Measurements from ENCODE around the gene SNX33. TPM values are rescaled to one million over a fixed set of nuclear protein-coding genes. Genes with fewer than 3 reads are reported as not detected.
A peak's percentile ranks its signal among the peaks of the same experiment; 100 is the strongest.

SNX33 gene, protein sequence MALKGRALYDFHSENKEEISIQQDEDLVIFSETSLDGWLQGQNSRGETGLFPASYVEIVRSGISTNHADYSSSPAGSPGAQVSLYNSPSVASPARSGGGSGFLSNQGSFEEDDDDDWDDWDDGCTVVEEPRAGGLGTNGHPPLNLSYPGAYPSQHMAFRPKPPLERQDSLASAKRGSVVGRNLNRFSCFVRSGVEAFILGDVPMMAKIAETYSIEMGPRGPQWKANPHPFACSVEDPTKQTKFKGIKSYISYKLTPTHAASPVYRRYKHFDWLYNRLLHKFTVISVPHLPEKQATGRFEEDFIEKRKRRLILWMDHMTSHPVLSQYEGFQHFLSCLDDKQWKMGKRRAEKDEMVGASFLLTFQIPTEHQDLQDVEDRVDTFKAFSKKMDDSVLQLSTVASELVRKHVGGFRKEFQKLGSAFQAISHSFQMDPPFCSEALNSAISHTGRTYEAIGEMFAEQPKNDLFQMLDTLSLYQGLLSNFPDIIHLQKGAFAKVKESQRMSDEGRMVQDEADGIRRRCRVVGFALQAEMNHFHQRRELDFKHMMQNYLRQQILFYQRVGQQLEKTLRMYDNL
- 1 to 10 TPM; 1.1 TPM for total RNA-seq

DNA sequence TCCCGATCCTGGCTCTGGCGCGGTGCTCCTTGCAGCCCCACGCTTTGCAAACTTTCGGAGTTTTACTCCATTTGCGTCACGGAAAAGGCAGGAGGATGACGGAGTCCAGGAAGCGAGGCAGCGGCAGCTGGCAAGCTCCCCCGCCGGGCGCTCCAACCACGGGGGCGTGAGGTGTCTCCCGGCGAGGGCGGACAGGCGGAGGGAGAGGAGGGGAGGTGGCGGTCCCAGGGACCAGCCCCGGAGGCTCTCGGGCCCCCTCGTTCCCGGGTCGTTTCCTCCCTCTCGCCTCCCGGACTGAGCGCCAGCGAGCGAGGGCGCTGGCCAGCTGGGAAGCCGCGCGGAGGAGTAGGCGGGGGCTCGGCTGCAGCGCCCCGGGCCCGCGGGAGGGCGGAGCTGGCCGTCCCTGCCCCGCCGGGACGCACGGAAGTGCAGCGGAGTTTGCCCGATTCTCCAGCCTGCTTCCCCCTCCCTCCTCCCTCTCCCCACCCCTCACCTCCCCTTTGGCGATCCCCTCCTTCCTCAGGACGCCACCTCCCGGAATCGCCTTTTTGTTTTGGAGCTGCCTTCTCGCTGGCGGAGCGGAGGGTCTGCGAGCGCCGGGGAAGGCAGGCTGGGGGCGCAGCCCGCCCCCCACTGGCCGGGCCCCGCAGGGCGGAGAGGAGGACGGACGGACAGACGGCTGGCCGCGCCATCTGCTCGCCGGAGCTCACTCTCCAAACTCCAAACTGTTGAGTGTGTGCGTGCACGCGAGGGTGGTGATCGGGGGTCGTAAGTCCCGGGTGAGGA lies at the start of gene SNX33:
Gene SNX33, plus strand, starts transcription at position 543 of the 786 bp plus-strand sequence. CDS start 1,191 bp downstream, outside the sequence.
- CTCF ChIA-PET: interaction anchor here (0.6 to 2.1 kb wide), 7 partner anchors 9 to 279 kb away, joined by 3 to 10 read pairs (median 3); partner anchors contain the start of genes MAN2C1 and SNUPN
- Mint-ChIP-seq H3K36me3 (ENCODE audit: low read depth) (no peaks in the 10 kb centered on the region), H3K27ac (peak within 1 kb of the TSS; percentile 7), H3K4me3 (peak within 1 kb of the TSS; percentile 81), H3K4me1 (ENCODE audit: low read depth) (peaks cover 18% of the 10 kb centered on the region), H3K9me3 (no peaks in the 10 kb centered on the region), H3K27me3 (ENCODE audit: low read depth) (no peaks in the 10 kb centered on the region)
- intact Hi-C loops (cut with micrococcal nuclease): no loop called here
- peak; percentile 77 for DNase-seq

DNA sequence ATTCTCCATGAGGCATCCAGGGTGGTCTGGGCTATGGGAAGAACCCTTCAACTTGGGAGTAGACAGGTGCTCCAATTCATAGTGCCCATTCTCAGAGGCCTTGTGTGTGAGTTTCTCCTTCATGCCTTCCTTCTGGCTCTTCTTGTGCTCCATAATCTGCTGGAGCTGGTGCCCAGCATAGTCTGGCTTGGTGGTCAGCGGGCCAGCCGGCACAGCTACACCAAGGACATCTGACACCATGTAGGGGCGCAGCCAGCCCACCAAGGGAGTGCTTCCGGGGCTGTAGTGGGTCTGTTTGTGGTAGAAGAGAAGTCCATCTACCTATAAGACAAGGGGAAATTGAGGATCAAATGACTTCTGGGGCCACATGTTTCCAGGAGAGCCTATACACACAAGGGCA lies 49.4 kb upstream of the SNX33 start:
- CTCF ChIA-PET: interaction anchor here (0.6 to 2.8 kb wide), 5 partner anchors 9 to 84 kb away, joined by 3 to 10 read pairs (median 5); no protein-coding TSS in a partner anchor
- Mint-ChIP-seq H3K4me3 (no peak overlapping the region), H3K4me1 (ENCODE audit: low read depth) (peaks cover 16% of the 10 kb centered on the region), H3K36me3 (ENCODE audit: low read depth) (peaks cover 51% of the 10 kb centered on the region), H3K27ac (no peak overlapping the region), H3K9me3 (no peaks in the 10 kb centered on the region), H3K27me3 (ENCODE audit: low read depth) (no peaks in the 10 kb centered on the region)
- intact Hi-C loops (cut with micrococcal nuclease): no loop called here
- no peak for DNase-seq

DNA sequence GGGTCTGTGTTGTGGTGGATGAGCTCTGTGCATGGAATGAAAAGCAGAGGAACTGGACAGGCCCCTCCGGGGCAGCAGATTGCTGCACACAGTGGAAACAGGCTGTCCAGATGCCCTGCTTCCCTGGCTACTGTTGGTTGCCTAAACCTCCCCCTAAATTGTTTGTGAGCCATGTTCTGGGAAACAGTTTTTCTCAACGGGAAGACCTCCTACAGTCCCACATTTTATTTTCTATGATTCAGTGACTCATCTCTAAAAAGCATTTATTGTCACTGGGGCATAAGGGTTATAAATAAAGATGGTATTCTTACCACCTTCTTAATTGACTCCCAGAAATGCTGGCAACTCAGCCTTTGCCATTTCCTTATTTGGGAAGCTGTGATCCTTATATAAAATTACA lies 48.3 kb upstream of the SNX33 start:
- Mint-ChIP-seq H3K27ac (no peak overlapping the region), H3K36me3 (ENCODE audit: low read depth) (peaks cover 49% of the 10 kb centered on the region), H3K9me3 (no peaks in the 10 kb centered on the region), H3K4me1 (ENCODE audit: low read depth) (peaks cover 18% of the 10 kb centered on the region), H3K4me3 (no peak overlapping the region), H3K27me3 (ENCODE audit: low read depth) (no peaks in the 10 kb centered on the region)
- CTCF ChIA-PET: interaction anchor here (1.2 kb wide), 1 partner anchor 85 kb away, joined by 4 read pairs; no protein-coding TSS in a partner anchor
- intact Hi-C loops (cut with micrococcal nuclease): no loop called here
- DNase-seq: no peak

DNA sequence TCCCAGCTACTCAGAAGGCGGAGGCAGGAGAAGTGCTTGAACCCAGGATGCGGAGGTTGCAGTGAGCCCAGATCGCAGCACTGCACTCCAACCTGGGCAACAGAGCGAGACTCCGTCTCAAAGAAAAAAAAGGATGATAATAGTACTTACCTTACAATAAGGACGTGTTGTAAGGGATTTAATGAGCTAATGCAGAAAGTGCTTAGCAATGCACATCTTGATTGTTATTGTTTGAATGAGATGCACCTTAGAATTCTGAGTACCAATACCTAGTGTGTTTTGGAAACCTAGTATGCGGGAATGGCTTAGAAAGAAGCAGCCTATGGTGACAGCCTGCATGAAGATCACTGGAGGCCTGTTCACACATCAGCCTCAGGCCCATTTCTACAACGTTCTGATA lies 41.7 kb upstream of the SNX33 start:
- peak overlapping the region; percentile 79 for H3K27ac Mint-ChIP-seq
- CTCF ChIA-PET: interaction anchor here (2.1 kb wide), 1 partner anchor 8 kb away, joined by 10 read pairs; no protein-coding TSS in a partner anchor

DNA sequence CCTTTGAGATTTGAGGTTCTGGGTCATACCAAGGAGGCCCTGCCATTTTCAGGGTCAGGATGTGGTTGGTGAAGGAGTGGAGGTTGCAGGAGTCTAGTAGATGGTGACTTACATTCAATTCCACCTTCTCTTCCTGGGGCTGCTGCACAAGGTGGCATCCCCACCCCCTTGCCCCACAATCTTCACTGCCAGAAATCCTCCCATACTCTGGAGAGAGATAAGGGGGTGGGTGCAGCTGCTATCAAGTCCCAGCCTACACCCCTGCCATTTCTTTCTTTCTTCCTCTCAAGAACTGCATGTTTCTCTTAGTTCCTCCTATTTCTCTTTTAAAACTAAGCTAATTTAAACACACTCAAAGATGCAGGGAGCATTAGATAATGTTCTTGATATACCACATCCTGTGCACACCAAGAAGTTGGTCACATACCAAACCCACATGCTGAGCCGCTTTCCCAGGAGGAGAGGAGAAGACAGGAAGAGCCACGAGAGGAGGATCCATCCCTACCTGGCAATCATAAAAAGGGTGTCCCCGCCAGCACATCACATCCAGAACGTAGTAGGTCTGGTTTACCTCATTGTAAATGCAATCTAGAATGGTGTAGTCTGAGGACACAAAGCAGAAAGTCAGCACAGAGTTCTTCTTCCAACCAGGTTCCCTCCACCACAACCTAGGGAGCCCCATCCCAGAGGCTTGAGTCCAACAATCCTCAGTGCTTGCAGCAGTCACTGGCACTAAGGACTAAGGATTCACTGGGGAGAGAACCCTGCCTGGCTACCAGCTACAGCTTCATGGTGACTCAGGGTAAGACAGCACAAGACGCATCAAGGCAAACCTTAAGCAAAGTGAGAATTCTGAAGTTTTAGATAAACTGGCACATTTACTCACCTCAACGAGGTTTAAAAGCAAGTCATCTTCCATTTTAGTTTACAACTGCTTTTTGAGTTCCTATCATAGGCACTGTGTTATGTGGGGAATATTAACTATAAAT lies 40.7 kb upstream of the SNX33 start:
- Mint-ChIP-seq H3K27me3 (ENCODE audit: low read depth) (no peaks in the 10 kb centered on the region), H3K27ac (peak overlapping the region; percentile 79), H3K4me3 (no peak overlapping the region), H3K4me1 (ENCODE audit: low read depth) (peaks cover 43% of the 10 kb centered on the region), H3K9me3 (no peaks in the 10 kb centered on the region), H3K36me3 (ENCODE audit: low read depth) (peaks cover 53% of the 10 kb centered on the region)
- DNase-seq: peak; percentile 40
- CTCF ChIA-PET: interaction anchor here (1.6 to 2.1 kb wide), 2 partner anchors 9 to 64 kb away, joined by 3 to 10 read pairs; no protein-coding TSS in a partner anchor
- intact Hi-C loops (cut with micrococcal nuclease): loop anchor here (1.0 kb wide), 1 partner anchor 18 kb away; the partner anchor contains the start of gene SNUPN

More for the DNA sequence above, 41.7 kb upstream of the SNX33 start:
- peaks cover 58% of the 10 kb centered on the region for H3K36me3 Mint-ChIP-seq (ENCODE audit: low read depth)
- intact Hi-C loops (cut with micrococcal nuclease): no loop called here
- no peaks in the 10 kb centered on the region for H3K9me3 Mint-ChIP-seq
- H3K4me3 Mint-ChIP-seq: no peak overlapping the region
- DNase-seq: no peak
- H3K27me3 Mint-ChIP-seq (ENCODE audit: low read depth): no peaks in the 10 kb centered on the region
- H3K4me1 Mint-ChIP-seq (ENCODE audit: low read depth): peaks cover 43% of the 10 kb centered on the region

DNA sequence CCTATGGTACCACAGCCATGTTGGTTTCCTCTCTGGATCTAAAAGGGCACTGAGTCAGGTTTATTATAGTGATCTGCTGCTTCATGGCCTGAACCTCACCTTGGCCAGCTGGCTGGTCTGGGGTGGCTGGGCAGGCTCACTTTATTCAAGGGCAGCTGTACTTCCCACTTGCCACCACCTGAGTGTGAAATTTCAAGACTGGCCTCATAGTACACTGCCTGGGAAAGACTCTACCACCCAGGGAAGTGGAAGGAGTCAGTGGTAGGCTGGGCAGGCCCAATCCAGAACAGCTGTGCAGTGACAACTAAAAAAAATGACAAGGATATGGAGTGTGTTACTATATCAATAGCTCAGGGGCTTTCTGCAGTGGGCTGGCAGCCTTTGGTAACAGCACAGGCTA lies 30.9 kb upstream of the SNX33 start:
- CTCF ChIA-PET: interaction anchor here (1.6 kb wide), 1 partner anchor 24 kb away, joined by 11 read pairs; the partner anchor contains the start of gene IMP3
- Mint-ChIP-seq H3K9me3 (no peaks in the 10 kb centered on the region), H3K27me3 (ENCODE audit: low read depth) (no peaks in the 10 kb centered on the region), H3K4me1 (ENCODE audit: low read depth) (peaks cover 28% of the 10 kb centered on the region), H3K27ac (no peak overlapping the region), H3K36me3 (ENCODE audit: low read depth) (peaks cover 37% of the 10 kb centered on the region), H3K4me3 (no peak overlapping the region)
- DNase-seq: no peak
- intact Hi-C loops (cut with micrococcal nuclease): no loop called here

DNA sequence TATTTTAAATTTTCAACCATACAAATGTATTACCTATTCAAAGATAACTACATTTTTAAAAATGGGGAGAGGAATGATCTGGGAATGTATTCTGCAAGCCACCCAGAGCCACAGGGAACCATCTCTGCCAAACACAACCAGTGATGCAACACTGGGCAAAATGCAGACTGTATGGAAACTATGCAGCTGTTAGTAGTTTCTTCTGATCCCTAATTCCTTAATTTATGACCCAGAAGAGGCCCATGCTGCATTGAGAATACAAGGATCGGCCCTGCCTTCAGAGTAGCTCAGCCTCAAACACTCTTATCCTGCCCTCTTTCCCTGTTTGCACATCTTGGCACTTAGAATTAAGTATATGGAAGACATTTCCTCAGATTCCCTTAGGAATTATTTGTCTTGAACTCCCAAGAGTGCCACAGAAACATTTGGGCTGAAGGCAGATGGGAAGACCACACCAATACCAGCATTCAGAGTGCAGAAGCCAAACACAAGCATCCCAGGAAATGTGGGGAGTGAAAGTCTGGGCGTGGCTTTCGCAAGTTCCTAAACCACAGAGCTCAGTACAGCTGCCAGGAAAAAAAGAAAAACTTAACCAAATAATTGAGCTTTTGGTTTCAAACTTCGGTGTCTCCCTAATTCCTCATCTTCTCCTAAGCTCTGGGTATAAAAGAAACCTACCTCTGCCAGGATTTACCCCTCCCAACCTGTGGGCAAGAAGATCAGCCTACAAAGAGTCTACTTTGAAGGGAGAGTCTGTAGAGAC lies 27.5 kb upstream of the SNX33 start:
- Mint-ChIP-seq H3K4me3 (peak overlapping the region; percentile 41), H3K9me3 (no peaks in the 10 kb centered on the region), H3K36me3 (ENCODE audit: low read depth) (peaks cover 21% of the 10 kb centered on the region), H3K27ac (peak overlapping the region; percentile 92), H3K27me3 (ENCODE audit: low read depth) (no peaks in the 10 kb centered on the region), H3K4me1 (ENCODE audit: low read depth) (peaks cover 46% of the 10 kb centered on the region)
- CTCF ChIA-PET: interaction anchor here (0.6 to 1.7 kb wide), 8 partner anchors 20 to 438 kb away, joined by 3 to 8 read pairs (median 3); partner anchors contain the start of gene IMP3
- intact Hi-C loops (cut with micrococcal nuclease): loop anchor here (10.0 kb wide), 1 partner anchor 835 kb away; the partner anchor contains the start of gene CSK
- DNase-seq: no peak

DNA sequence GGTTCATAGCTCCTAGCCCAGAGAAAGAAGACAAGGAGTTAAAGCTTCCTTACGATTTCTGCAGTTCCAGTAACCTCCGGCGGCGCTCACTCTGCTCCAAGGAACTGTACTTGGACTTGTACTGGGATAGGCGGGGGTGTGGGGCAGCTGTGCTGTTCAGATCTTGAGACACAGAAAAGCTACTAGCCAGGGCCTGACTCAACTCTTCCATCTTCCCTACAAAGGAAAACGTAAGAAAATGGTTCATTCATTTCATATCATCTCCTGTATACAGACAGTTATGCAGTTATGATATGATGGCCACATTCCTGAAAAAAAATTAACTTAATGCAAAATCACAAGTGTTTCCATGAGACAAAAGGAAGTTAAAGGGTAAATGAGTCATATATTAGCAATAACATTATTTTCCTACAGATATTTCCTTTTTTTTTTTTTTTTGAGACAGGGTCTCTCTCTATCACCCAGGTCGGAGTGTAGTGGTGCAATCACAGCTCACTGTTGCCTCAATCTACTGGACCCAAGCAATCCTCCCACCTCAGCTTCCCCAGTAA lies 26.8 kb upstream of the SNX33 start:
- peak overlapping the region; percentile 41 for H3K4me3 Mint-ChIP-seq
- peak; percentile 34 for DNase-seq
- peak overlapping the region; percentile 92 for H3K27ac Mint-ChIP-seq
- no peaks in the 10 kb centered on the region for H3K9me3 Mint-ChIP-seq
- H3K27me3 Mint-ChIP-seq (ENCODE audit: low read depth): no peaks in the 10 kb centered on the region
- CTCF ChIA-PET: interaction anchor here (0.9 to 1.7 kb wide), 5 partner anchors 19 to 253 kb away, joined by 3 to 8 read pairs (median 4); partner anchors contain the start of gene IMP3
- intact Hi-C loops (cut with micrococcal nuclease): loop anchor here (10.0 kb wide), 1 partner anchor 836 kb away; the partner anchor contains the start of gene CSK
- H3K36me3 Mint-ChIP-seq (ENCODE audit: low read depth): peaks cover 17% of the 10 kb centered on the region
- H3K4me1 Mint-ChIP-seq (ENCODE audit: low read depth): peaks cover 46% of the 10 kb centered on the region

DNA sequence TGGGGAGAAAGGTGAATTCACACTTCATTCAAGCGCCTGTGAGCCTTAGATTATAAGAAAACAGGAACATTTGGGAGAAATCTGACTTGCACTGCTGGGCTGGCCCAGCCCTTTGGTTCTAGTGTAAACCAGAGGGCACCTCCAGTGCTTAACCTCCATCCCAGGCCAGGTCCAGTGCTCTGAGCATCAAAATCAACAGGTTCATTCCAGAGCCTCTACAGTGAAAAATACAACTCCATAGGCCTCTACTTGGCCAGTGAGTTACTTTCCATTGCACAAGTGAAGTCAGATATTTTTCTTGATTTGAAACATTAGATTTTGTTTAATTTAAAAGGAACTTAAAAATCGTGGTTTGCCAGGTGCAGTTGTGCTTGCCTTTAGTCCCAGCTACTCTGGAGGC lies 25.2 kb upstream of the SNX33 start:
- Mint-ChIP-seq H3K27ac (peak overlapping the region; percentile 92), H3K4me1 (ENCODE audit: low read depth) (peaks cover 57% of the 10 kb centered on the region), H3K9me3 (no peaks in the 10 kb centered on the region), H3K27me3 (ENCODE audit: low read depth) (no peaks in the 10 kb centered on the region), H3K36me3 (ENCODE audit: low read depth) (peaks cover 12% of the 10 kb centered on the region), H3K4me3 (no peak overlapping the region)
- intact Hi-C loops (cut with micrococcal nuclease): loop anchor here (10.0 kb wide), 1 partner anchor 838 kb away; the partner anchor contains the start of gene CSK
- peak; percentile 8 for DNase-seq
- CTCF ChIA-PET: no interaction called here

Measured in activated naive CD4-positive, alpha-beta T cell treated with anti-CD3 and anti-CD28 coated beads for 36 hours (primary cell).